CD4-positive, alpha-beta T cell (primary cell): ENCODE results near the gene THRB. TPM values are rescaled to one million over a fixed set of nuclear protein-coding genes. Genes with fewer than 3 reads are reported as not detected.

Experiments
- ATAC-seq: fragments of 200-7000 bp; cut with Tn5 transposase; one replicate; pipeline ENCODE4 v1.10.0; 2022; ENCODE audit warnings: mild to moderate bottlenecking; ENCODE audit not compliant: poor library complexity
- CTCF ChIA-PET: fragments of 350-600 bp; sonication (Branson Sonifier 250); formaldehyde crosslinking; loops from one replicate; lab custom pipeline; 2021; ENCODE audit warnings: antibody characterized with exemption, inconsistent platforms; lab: Charles Lee
- POLR2A ChIA-PET: fragments of 350-600 bp; sonication (Branson Sonifier 250); formaldehyde crosslinking; loops from one replicate; lab custom pipeline; 2021; ENCODE audit warnings: antibody characterized with exemption, inconsistent platforms; lab: Charles Lee
- DNase-seq, 14 experiments: peaks; one replicate each; pipeline ENCODE4 v3.0.0-alpha.2; 2013 to 2020; ENCODE audit warnings: mixed read lengths in 2 of 14
- H3K27ac ChIP-seq, 2 donors: one replicate each; pipeline versions ENCODE4 v1.5.1 to v1.7.0; 2013; ENCODE audit warnings: low read length in 2 of 2, low read depth in 1 of 2, mild to moderate bottlenecking in 1 of 2
- H3K27me3 ChIP-seq, 2 experiments: 1 replicate in 1 of 2; 2 replicates in 1 of 2; pipeline versions ENCODE4 v1.6.1 to v1.7.0; 2013; ENCODE audit warnings: low read length in 2 of 2, control low read depth in 1 of 2, mild to moderate bottlenecking in 1 of 2, moderate library complexity in 1 of 2; ENCODE audit not compliant: insufficient read depth in 2 of 2, control insufficient read depth in 1 of 2
- H3K36me3 ChIP-seq: one replicate; pipeline ENCODE4 v1.6.1; 2013; ENCODE audit warnings: low read length, control low read depth; ENCODE audit not compliant: insufficient read depth
- H3K4me1 ChIP-seq: one replicate; pipeline ENCODE4 v1.6.1; 2013; ENCODE audit warnings: low read length, control low read depth; ENCODE audit not compliant: insufficient read depth
- H3K4me3 ChIP-seq: one replicate; pipeline ENCODE4 v1.5.1; 2013; ENCODE audit warnings: mild to moderate bottlenecking, low read length, moderate library complexity
- H3K9me3 ChIP-seq, 2 experiments: 1 replicate in 1 of 2; 2 replicates in 1 of 2; pipeline versions ENCODE4 v1.6.1 to v1.7.0; 2013; ENCODE audit warnings: low read length in 2 of 2, mild to moderate bottlenecking in 2 of 2, control low read depth in 1 of 2, moderate library complexity in 1 of 2; ENCODE audit not compliant: control insufficient read depth in 1 of 2, insufficient read depth in 1 of 2
- H3K27ac Mint-ChIP-seq: one replicate; pipeline ENCODE4 v1.8.0; 2020; ENCODE audit warnings: mixed read lengths
- H3K27me3 Mint-ChIP-seq: one replicate; pipeline ENCODE4 v1.8.0; 2021; ENCODE audit warnings: mixed read lengths
- H3K36me3 Mint-ChIP-seq: one replicate; pipeline ENCODE4 v1.8.0; 2021; ENCODE audit warnings: low read depth, mixed read lengths
- H3K4me1 Mint-ChIP-seq: one replicate; pipeline ENCODE4 v1.8.0; 2021; ENCODE audit warnings: low read depth, mixed read lengths
- H3K4me3 Mint-ChIP-seq: one replicate; pipeline ENCODE4 v1.8.0; 2020; ENCODE audit warnings: mild to moderate bottlenecking, mixed read lengths
- H3K9me3 Mint-ChIP-seq: one replicate; pipeline ENCODE4 v1.8.0; 2020; ENCODE audit warnings: mixed read lengths
- intact Hi-C, 2 experiments: fragments of 100-400 bp; cut with DNase I in 1 of 2; cut with micrococcal nuclease in 1 of 2; formaldehyde crosslinking; loops; one replicate each; pipeline versions ENCODE4 v1.15.1 to v1.9.0; 2023 to 2025; cut with DNase I, micrococcal nuclease
- total RNA-seq, 174 experiments: library from RNA in 2 of 174; stranded (reverse) in 2 of 174; gene quantifications; one replicate each; pipeline ENCODE4 v1.2.3 and lab custom pipeline; 2021 to 2026
- TF ChIP-seq, protein P1 (sequence below): fragments of 200-600 bp; IDR thresholded peaks from one replicate; pipeline ENCODE4 v1.8.0; 2022; ENCODE audit warnings: antibody characterized with exemption, mild to moderate bottlenecking

Gene THRB
- total RNA-seq, 2 experiments from 2014 or later, result not detected

DNA sequence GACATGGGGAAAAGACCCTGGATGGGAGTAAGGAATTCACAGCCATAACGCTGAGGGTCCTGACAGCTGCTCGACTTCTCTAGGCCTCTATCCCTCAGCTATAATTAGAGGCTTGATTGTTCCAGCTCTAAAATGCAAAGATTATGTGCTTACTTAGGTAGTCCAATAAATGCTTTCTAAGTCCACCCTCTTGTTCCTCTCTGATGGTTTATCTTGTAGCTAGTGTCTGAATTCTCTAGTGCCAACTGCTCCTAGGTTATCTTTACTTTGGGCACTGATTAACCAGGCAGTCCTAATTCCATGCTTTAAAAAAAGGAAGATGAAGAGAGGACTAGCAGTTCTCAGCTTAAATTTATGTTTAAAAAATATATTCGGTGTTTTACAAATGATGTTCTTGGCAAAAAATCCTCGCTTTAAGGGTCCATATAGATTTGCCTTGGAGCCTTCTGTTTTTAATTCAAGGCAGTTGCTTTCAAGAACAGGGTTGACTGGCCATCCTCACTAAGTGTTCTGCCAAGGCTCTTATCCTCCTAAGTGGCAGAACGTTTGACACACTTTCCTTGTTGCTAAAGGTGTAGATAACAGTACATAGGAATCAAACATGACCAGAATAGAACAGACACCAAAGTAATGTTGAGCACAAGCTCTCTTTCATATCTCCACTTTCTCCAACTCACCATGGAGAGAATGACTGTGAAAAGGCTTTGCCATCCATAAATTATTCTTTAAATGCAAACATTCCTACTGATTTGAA, 60.6 kb downstream of the THRB start:
- no peak overlapping the region for H3K4me3 Mint-ChIP-seq
- ATAC-seq (no peak), DNase-seq (no peak)
- ChIA-PET POLR2A (no interaction called here), CTCF (no interaction called here)
- no peaks in the 10 kb centered on the region for H3K9me3 Mint-ChIP-seq
- no peaks in the 10 kb centered on the region for H3K36me3 Mint-ChIP-seq
- no peaks in the 10 kb centered on the region for H3K4me1 Mint-ChIP-seq
- no peaks in the 10 kb centered on the region for H3K27me3 ChIP-seq
- TF ChIP-seq, protein P1, sequence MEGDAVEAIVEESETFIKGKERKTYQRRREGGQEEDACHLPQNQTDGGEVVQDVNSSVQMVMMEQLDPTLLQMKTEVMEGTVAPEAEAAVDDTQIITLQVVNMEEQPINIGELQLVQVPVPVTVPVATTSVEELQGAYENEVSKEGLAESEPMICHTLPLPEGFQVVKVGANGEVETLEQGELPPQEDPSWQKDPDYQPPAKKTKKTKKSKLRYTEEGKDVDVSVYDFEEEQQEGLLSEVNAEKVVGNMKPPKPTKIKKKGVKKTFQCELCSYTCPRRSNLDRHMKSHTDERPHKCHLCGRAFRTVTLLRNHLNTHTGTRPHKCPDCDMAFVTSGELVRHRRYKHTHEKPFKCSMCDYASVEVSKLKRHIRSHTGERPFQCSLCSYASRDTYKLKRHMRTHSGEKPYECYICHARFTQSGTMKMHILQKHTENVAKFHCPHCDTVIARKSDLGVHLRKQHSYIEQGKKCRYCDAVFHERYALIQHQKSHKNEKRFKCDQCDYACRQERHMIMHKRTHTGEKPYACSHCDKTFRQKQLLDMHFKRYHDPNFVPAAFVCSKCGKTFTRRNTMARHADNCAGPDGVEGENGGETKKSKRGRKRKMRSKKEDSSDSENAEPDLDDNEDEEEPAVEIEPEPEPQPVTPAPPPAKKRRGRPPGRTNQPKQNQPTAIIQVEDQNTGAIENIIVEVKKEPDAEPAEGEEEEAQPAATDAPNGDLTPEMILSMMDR, result no peak
- intact Hi-C loops, result no loop called here
- H3K27ac ChIP-seq, result no peak overlapping the region
- H3K4me3 ChIP-seq, result no peak overlapping the region
- no peaks in the 10 kb centered on the region for H3K9me3 ChIP-seq
- no peaks in the 10 kb centered on the region for H3K36me3 ChIP-seq
- no peak overlapping the region for H3K27ac Mint-ChIP-seq
- no peaks in the 10 kb centered on the region for H3K27me3 Mint-ChIP-seq
- H3K4me1 ChIP-seq, result no peaks in the 10 kb centered on the region

DNA sequence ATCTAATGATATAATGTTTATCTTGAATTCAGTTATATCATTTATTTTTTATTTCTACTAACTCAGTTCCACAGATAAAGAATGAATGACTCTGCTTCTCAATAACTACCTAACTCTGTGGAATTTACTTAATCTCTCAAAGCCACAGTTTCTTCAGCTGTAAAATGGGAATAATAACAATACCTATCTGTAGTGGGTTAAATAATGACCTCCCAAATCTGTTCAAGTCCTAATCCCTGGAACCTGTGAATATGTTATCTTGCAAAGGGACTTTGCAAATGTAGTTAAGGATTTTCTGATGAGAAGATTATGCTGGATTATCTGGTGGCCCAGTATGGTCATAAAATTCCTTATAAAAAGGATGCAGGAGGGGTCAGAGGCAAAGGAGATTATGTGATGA, 61.7 kb downstream of the THRB start:
- no peaks in the 10 kb centered on the region for H3K27me3 Mint-ChIP-seq
- Histone ChIP-seq H3K4me3 (no peak overlapping the region), H3K27me3 (no peaks in the 10 kb centered on the region), H3K36me3 (no peaks in the 10 kb centered on the region), H3K4me1 (no peaks in the 10 kb centered on the region), H3K9me3 (no peaks in the 10 kb centered on the region), H3K27ac (no peak overlapping the region)
- TF ChIP-seq, protein P1, result no peak
- POLR2A ChIA-PET, result no interaction called here
- no peak overlapping the region for H3K27ac Mint-ChIP-seq
- ATAC-seq, result no peak
- no peaks in the 10 kb centered on the region for H3K9me3 Mint-ChIP-seq
- no peak for DNase-seq
- H3K4me1 Mint-ChIP-seq, result no peaks in the 10 kb centered on the region
- intact Hi-C loops, result no loop called here
- no peaks in the 10 kb centered on the region for H3K36me3 Mint-ChIP-seq
- H3K4me3 Mint-ChIP-seq, result no peak overlapping the region
- CTCF ChIA-PET, result no interaction called here

DNA sequence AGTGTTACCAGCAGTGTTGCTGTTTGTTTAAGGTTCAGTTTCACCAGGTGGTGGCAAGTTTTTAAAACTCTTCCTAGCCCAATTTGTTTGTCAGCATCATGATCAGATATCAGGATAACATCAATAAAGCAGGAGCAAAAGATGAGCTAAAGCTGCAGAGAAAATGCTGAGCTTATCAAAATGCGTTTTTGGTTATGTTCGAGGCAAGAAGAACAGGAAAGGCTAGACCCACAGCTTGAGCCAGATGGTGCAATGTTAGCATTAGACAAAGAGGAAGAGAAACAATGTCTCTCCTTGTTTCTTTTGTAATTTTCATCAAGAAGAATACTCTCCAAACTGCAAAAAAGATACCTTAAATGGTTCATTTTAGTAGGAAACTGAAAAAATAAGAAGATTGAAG, 66.2 kb downstream of the THRB start:
- intact Hi-C loops, result no loop called here
- Histone ChIP-seq H3K4me1 (no peaks in the 10 kb centered on the region), H3K36me3 (no peaks in the 10 kb centered on the region), H3K27me3 (no peaks in the 10 kb centered on the region), H3K4me3 (no peak overlapping the region), H3K9me3 (no peaks in the 10 kb centered on the region), H3K27ac (no peak overlapping the region)
- no peak overlapping the region for H3K27ac Mint-ChIP-seq
- no peak overlapping the region for H3K4me3 Mint-ChIP-seq
- no peak for ATAC-seq
- POLR2A ChIA-PET, result no interaction called here
- H3K4me1 Mint-ChIP-seq, result no peaks in the 10 kb centered on the region
- no peak for DNase-seq
- no peaks in the 10 kb centered on the region for H3K36me3 Mint-ChIP-seq
- no peaks in the 10 kb centered on the region for H3K9me3 Mint-ChIP-seq
- no peaks in the 10 kb centered on the region for H3K27me3 Mint-ChIP-seq
- TF ChIP-seq, protein P1, result no peak
- CTCF ChIA-PET, result no interaction called here
